Esophagus muscularis mucosa (tissue), 3 donors: ENCODE data around the gene SLC44A2.

Experiments used
- POLR2A ChIP-seq: fragments of 450-650 bp; IDR thresholded peaks from one replicate; pipeline ENCODE4 v1.6.1; 2017; ENCODE audit warnings: antibody characterized with exemption, moderate library complexity, mild to moderate bottlenecking, low read depth
- TF ChIP-seq, protein P1 (sequence below), 3 experiments: fragments of 200-600 bp in 2 of 3; fragments of 450-650 bp in 1 of 3; sonication (generic) in 2 of 3; IDR thresholded peaks; one replicate each; pipeline ENCODE4 v1.5.1; 2017 to 2019; ENCODE audit warnings: antibody characterized with exemption in 3 of 3, mild to moderate bottlenecking in 2 of 3, moderate library complexity in 1 of 3

DNA sequence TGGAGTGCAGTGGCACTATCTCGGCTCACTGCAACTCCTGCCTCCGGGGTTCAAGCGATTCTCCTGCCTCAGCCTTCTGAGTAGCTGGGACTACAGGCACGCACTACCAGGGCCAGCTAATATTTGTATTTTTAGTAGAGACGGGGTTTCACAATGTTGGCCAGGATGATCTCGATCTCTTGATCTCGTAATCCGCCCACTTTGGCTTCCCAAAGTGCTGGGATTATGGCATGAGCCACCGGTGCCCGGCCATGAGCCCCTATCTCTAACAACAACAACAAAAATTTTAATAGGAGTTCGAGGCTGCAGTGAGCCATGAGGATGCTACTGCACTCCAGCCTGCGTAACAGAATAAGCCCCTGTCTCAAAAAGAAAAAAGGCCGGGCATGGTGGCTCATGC lies 43.3 kb upstream of the SLC44A2 start:
- TF ChIP-seq POLR2A = no peak
- TF ChIP-seq, protein P1, sequence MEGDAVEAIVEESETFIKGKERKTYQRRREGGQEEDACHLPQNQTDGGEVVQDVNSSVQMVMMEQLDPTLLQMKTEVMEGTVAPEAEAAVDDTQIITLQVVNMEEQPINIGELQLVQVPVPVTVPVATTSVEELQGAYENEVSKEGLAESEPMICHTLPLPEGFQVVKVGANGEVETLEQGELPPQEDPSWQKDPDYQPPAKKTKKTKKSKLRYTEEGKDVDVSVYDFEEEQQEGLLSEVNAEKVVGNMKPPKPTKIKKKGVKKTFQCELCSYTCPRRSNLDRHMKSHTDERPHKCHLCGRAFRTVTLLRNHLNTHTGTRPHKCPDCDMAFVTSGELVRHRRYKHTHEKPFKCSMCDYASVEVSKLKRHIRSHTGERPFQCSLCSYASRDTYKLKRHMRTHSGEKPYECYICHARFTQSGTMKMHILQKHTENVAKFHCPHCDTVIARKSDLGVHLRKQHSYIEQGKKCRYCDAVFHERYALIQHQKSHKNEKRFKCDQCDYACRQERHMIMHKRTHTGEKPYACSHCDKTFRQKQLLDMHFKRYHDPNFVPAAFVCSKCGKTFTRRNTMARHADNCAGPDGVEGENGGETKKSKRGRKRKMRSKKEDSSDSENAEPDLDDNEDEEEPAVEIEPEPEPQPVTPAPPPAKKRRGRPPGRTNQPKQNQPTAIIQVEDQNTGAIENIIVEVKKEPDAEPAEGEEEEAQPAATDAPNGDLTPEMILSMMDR (IDR thresholded peaks at IDR 0.05) = no peak
